Dermis blood vessel endothelial cell (primary cell): Measurements from ENCODE around the gene CXorf38. TPM values are rescaled to one million over a fixed set of nuclear protein-coding genes. Genes with fewer than 3 reads are reported as not detected.

ENCODE experiments used
- DNase-seq: peaks from one replicate; pipeline ENCODE4 v3.0.0; 2010
- total RNA-seq: library from RNA; depleted of rRNA; stranded (reverse); fragments of >200 nt; gene quantifications from 2 replicates; pipeline ENCODE4 v1.2.3, GENCODE V29; 2014

Gene CXorf38, protein sequence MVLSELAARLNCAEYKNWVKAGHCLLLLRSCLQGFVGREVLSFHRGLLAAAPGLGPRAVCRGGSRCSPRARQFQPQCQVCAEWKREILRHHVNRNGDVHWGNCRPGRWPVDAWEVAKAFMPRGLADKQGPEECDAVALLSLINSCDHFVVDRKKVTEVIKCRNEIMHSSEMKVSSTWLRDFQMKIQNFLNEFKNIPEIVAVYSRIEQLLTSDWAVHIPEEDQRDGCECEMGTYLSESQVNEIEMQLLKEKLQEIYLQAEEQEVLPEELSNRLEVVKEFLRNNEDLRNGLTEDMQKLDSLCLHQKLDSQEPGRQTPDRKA
- 16.5 and 17.1 TPM in 2 replicates for total RNA-seq

DNA sequence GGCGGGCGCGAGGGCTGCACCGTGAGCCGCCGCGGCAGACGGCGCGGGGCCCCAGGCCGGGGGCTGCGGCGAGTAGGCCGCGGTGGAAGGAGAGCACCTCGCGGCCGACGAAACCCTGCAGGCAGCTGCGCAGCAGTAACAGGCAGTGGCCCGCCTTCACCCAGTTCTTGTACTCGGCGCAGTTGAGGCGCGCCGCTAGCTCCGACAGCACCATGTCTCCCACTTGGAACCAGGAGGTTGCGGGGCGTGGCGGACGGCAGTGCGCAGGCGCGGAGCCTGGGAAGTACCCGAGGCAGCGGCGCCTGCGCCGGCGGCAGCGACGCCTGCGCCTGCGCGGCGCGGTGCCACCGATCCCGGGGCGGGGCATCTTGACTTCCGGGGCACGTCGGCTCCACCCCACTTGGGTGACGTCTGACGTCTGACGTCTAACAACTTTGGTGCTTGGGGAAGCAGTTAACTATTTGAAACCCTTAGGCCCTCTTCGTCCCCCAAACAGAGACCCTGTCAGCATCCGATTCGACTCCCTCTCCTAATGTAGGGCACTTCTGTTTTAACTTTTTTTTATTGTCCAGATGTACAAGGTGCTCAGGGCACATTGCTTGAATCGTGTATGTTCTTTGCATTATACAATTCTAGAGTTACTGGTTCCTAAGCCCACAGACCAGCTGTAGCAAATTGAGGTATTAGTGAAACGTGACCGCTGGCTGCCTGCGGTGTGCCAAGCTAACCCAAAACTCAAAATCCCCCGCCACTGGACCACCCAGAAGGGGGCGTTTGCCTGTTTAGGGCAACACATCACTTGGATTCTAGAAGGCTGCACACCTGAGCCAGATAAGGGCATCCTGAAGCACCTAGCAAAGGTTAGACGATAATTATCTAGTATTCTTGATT is at the start of gene CXorf38:
TSS of gene CXorf38 (minus strand) at position 255 of the 891 bp plus-strand sequence. CDS start at position 214, 41 bp downstream.
- peak; percentile 89 for DNase-seq

DNA sequence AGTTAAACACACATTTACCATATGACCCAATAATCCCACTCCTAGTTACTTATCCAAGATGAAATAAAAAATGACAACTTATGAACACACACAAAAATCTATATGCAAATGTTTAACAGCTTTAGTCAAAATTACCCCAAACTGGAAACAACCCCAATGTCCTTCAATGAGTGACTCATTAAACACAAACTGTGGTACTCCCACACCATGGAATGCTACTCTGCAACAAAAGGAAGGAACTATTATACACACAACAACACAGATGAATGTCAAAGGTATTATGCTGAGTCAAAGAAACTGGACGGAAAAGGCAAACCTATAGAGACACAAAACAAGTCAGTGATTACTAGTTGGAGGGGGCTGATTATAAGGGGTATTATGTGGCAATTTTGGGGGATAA is 47.4 kb upstream of the CXorf38 start:
- DNase-seq: peak; percentile 8

DNA sequence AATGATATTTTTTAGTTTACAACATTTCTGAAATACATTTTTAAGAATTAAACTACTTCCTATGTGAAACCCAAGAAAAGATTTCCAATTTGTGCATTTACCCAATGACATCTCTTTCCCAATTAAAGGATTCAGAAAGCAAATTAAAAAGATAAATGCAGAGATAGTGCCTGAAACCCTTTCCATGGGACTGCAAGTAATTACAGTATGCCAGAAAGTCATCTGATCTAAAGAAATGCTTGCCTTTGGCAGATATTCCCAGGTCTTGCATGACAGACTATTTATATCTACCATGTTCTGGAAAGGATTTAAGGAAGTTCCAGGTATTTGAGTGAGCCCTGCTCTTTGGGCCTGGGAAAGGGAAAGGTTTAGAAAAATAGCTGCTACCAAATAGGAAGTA is 41.6 kb upstream of the CXorf38 start:
- peak; percentile 7 for DNase-seq

DNA sequence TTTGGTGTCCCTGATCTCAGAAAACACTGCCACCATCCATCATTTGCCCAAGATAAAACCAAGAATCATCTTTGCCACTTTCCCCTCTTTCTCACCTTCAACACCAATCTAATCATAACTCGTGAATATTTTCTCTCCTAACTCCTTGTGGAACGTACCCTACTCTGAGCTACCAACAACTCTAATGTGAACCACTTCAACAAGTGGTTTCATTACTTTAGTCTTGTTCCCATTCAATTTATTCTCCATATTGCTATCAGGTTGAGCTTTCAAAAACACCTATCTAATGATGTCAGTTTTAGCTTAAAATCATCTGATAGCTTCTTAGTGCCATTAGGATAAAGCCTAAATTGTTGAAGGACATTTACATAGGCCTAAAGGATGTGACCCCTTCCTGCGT is 39.8 kb upstream of the CXorf38 start:
- DNase-seq: no peak

DNA sequence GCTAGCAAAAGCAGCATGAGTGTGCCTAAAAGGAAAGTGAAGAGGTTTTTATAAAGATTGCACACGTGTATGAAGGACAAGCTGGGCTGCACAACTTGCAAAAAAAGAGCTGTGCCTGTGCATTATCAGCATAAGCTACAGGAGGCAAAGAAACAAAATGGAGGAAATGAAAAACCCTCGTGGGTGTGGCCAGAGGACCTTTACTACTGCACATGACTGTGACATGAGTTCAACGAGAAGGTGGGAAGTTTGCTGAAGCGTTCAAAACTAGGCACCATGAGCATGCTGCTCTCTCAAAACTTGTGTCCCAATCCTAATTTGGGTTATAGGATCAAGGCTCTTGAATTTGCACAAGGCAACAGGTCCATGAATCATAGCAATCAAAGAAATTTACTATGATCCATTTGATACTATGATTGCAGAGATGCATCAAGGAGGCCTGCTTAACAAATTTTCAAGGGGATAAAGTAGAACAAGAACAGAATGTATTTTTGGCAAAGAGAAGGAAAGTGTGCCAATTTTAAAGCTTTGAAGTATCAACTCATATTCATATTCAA is 38.1 kb upstream of the CXorf38 start:
- DNase-seq: no peak

DNA sequence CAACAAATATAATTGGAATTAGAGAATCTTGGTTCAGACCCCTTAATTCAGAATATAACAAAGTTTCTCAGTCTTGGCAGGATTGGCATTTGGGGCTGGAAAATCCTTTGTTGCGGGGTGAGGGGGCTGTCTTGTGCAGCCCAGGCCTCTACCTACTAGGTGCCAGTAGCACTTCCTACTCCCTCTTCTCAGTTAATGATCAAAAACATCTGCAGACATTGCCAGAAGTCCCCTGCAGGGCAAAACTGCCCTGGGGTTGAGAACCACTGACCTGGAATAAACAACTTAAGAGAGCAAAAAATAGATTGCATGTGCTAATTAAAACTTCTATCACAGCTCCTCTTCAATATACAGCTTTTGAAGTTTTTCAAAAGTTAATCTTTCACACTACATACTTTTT is 36.7 kb upstream of the CXorf38 start:
- DNase-seq: no peak

DNA sequence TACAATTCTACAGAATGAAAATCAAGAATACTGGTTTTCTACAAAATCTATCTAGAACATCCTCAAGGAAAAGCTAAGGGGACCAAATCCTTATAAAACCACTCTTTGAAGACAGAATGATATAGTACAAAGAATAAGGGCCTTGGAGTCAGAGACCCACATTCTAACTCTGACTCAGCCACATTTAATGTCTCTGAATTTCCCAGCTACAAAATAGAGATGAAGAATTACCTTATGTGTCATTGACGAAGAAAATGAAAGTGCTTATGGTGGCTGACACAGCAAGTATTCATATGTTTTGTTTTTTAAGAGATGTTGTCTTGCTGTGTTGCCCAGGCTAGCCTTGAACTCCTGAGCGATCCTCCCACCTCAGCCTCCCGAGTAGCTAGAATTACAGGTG is 35.9 kb upstream of the CXorf38 start:
- no peak for DNase-seq

DNA sequence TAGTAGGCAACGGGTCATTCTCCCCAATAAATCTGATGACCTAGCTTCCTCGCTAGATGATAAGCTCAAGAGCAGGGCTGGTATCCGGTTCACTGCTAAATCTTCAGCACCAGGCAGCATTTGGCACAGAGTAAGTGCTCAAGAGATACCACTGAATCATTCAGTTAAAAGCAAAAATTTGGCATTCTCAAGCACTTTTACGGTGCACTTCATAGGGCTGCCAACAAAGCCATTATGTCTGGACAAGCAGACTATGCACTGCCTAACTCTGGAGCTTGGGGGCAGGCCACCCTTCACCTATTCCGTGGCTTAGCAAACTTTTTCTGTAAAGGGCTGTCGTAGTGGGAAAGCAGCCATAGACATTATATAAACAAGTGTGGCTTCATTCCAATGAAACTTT is 23.8 kb upstream of the CXorf38 start:
- DNase-seq: no peak

DNA sequence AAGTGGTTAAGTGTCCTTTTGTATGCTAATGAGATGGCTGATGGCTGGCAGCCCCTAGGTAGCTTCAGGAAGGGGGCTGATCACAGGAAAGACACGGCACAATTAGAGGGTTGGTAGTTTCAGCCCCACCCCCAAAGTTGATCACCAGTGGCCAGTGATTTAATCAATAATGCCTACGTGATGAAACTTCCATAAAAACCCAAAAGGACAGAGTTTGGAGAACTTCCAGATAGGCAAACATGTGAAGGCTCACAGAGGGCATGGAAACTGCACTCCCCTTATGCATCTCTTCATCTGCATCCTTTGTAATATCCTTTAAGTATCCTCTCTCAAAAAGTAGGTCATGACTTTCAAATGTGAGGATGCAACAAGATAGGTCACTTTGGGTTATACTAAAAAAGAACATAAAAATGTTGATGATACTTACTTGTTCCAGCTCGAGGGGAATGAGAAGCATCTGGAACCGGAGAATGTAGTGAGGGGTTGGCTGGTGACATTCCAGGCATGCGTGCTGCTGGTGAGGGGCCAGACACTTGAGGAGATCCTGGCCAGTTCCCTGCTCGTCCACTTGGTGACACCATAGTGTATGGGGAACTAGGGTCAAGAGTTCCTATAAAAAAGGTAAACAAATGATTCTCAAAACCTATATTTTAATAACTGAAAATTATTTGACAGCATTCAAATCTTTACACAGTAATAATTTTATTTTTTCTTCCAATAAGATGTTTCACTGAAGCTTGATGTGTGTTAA is 16.7 kb upstream of the CXorf38 start:
- DNase-seq: peak; percentile 43

DNA sequence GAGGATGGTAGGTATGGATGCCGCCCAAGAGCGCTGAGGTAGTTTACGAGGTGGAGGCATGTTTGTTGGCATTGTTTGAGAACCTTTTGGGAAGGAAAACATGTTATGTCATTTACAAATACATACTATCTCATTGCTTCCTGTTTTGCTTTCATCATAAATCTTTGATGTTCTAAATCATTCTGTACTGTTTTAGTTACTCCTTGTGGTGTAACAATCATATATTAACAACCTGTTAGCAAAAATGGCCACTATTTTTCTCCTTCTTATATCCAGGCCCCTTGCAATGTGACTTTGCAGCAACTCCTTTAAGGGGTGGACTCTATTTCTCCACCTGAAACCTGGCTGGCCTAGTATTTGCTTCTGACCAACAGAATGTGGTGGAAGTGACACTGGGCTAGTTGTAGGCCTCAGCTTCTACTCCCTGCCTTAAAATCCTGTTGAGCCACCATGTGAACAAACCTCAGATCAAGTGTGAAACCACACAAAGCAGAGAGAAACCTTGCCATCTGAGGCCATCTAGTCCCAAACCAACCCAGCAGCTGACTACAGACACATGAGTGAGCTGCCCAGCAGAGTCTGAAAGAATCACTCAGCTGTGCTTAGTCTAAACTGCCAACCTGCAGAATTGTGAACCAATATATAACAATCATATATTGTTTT is 15.8 kb upstream of the CXorf38 start:
- DNase-seq: no peak

DNA sequence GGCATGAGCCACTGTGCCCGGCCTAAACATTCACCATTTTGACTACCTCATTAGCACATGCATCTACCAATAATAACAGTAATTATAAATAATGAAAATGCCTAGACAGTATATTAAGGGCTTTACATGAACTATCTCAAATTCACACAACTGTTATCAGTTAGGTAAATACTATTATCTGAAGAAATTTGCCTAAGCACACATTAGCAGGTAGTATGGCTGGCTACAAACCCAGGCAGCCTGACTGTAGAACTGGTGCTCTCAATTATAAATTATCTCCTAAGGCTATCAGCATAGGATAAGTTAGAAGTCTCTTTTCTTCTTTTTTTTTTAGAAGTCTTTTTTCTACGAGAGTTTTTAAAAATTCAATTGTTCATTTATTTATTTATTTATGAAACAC is 14.1 kb upstream of the CXorf38 start:
- no peak for DNase-seq

DNA sequence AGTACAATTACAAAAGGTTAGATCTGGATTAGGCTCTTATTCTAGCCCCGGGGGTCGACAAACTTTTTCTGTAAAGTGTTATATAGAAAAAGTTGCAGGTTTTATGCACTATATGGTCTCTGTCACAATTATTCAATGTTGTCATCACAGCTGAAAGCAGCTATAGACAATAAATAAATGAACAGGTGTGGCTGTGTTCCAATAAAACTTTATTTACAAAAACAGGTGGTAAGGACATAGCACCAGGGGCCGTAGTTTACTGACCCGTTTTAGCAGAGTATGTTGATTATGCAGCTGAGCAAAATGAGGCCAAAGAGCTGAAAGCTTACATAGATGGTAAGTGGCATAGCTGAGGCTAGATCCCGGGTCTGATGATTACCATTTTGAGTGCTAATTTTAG is 13.0 kb upstream of the CXorf38 start:
- DNase-seq: no peak

DNA sequence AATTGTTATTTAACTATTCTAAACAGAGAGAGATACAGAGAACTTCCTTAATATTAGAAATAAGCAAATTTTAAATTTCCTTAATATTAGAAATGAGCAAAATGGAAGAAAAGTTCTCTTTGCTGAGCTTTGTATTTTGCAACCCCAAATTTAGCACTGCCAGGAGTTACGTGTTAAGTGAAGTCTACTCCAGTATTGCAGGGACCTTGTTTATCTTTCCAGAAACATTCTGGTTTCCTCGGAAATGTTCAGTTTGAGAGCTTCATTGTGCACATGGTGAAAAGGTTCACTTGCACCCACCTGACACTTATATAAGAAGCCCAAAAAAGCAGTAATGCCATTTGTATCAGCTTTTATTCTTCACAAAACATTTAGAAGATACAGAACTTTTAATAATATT is 6.2 kb upstream of the CXorf38 start:
- no peak for DNase-seq

DNA sequence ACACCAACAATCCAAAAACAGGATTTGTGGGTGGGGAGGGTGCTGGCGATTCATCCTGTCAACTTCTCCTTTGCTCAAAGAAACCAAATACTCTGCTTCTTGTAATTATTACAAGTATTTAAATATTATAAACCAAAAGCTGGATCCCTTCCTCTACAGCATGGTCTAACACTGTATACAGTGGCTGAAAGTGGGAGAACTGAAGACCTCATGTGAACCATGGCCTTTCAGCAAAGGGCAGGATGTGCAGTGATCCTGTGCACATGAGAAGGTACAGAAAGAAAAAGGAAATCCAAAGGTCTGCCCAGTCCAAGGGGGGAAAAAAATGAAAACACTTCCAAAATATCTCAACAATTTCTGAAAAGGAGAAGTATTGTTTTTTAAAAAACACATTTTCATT is 5.3 kb upstream of the CXorf38 start:
- no peak for DNase-seq

DNA sequence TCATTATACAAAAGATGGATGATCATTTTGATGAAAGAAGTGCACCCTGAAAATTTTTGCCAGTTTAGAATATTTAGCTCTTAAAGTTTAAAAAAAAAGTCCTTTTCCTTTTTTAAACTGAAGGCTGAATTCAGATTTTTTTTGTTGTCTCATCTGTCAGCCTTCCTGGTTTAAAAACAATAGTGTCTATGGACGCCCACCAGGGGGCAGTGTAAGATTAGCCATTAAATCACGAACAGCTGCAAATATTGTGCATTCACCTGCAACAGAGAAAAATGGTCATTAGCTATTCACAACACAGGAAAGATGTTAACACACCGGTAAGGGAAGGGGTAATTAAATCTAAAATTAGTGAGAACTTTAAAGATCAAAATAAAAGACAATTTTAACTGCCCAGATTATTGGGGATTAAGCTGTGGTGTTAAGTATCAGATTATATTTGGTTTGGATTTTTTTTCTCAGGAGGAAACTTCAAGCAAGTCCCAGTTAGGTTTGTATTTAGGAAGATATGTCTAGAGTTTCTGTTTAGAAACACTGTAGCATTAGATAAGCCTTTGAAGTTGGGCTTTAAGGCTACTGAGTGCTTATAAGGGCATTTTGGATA is 4.4 kb upstream of the CXorf38 start:
- DNase-seq: peak; percentile 75

DNA sequence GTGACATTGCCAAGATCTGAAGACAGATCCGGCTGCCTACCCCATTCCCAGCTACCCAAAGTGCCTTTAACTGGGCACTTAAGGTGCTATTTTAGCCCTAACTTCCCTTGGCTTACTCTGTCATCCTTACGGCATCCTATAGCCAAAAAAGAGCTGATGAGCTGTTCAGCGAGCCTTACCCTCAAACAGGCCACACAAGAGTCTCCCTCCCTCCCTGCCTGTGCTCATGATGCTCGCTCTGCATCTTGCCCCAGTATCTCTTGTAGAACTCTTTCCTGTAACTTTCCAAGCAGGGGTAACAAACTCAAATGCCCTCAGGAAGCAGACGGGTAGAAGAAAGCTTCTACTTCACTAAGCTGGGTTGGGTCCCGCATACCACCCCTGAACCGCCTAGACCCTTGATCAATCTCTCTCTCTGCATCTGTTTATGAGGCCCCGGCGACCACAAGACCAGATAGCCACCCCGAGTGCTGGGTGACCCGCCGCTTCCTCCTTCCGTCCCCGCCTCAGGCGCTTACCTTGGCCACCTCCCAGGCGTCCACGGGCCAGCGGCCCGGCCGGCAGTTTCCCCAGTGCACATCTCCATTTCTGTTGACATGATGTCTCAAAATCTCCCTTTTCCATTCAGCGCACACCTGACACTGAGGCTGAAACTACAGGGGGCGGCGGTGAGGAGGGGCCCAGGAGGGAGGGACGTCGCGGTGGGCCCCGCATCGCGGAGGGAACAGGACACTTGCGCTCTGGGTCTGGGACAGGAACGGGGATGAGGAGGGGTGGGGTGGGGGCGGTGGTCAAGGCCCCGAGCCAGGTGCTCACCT is 663 bp downstream of the CXorf38 start:
- peak; percentile 12 for DNase-seq

DNA sequence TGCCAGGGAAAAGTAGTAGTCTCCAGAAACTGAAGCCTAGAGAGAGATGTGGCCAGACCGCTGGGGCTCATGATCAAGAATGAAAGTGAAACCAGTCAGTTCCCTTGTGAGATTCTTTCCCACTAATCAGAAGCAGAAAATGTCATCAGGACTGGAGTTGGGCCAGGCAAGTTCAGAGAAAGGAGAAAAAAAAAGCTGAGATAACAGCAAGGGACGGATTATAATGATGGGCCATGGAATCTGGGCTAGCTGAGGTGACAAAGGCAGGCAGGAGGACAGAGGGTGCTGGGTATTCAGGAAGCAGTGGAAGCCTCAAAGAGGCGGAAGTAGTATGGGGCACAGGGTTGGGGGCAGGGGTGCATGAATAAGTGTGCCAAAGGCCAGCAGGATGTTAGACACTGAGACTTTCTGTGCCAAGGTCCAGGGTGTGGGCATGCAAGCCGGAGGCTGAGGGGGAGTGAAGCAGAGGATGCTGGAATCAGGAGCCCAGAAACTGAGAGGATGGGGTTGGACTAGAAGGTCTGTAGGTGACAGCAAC is 2.5 kb downstream of the CXorf38 start:
- DNase-seq: peak; percentile 65

DNA sequence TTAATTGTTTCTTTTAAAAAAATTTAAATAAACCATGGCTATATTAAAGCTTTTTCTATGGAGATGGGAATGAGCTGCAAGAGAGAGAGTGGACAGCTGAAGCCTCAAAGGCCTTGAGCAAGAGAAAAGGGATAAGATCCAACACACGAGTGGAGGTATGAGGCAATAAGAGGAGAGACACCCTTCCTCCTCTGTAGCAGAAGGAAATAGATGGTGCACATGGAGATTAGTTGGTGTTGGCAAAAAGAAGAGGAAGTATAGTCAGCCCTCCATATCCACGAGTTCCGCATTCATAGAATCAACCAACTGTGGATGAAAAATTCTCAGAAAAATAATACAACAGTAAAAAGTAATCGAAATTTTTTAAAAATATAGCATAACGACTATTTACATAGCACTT is 3.2 kb downstream of the CXorf38 start:
- peak; percentile 28 for DNase-seq

DNA sequence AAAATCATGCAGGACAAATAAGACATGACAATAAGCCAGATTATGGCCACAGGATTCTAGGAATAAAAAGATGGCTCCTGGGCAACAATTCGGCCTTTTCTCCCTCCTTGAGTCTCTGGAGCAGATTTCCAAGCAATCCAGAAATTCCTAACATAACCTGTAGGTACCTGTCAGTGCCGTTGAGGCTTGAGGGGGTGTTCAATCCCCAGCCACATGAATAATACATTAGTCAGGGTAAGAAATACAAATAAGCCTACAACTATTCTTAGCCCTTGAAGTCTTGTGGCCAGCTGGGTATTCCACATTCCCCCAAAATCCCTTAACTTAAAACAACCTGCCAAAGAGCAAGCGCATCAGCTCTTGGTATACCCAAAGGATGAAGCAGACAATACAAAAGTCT is 9.7 kb downstream of the CXorf38 start:
- DNase-seq: no peak

DNA sequence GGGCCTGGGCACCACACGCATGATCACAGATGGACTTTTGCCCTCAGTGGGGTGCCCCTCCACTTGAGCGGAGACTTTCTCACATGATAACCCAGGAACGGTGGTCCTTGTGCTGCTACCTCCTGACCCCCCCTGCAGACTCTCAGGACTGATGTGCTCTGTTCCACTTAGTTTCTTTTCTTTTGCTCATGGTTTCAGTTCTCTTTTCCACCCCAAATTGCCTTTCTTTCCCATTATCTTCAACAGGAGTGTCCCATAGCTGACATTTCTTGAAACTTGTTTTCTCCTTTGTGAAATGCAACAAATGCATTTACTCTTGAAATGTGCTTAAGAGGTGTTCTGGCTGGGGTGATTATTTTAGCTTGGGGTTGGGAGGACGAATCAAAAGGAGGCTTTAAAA is 15.2 kb downstream of the CXorf38 start:
- no peak for DNase-seq

DNA sequence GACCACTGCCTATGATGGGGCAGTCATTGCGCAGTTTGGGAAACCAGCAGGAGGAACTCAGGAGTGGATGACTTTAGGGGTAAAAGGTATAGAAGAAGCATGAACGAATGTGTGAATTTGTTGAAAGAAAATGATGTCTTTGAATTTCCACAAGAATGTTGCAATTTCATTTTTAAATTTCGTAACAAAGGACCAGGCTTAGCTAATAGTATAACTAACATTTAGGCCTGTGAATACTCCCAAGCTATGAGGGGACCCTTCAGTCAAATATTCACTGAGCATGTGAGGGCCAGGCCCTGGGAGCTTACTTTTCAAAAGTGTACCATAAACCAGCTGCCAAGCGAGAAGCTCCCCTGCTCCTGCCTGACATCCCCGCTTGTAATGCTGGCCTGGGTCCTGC is 18.9 kb downstream of the CXorf38 start:
- DNase-seq: no peak
